Stimulated activated naive CD4-positive, alpha-beta T cell treated with Interleukin-2 at 50 U/mL for 16 hours (primary cell): ENCODE results near the gene YAE1.

Source experiments
- DNase-seq: peaks from one replicate; lab custom pipeline; 2025; lab: John Stamatoyannopoulos, UW

YAE1 gene

GRCh38 chr7:39557222-39557621 lies 9.0 kb upstream of the YAE1 start:
- no peak for DNase-seq

- DNase-seq = no peak
Observed at GRCh38 chr7:39557911-39558310, 8.3 kb upstream of the YAE1 start.

- no peak for DNase-seq
Observed at GRCh38 chr7:39560408-39560807, 5.8 kb upstream of the YAE1 start.

- DNase-seq = no peak
Observed at GRCh38 chr7:39560997-39561396, 5.2 kb upstream of the YAE1 start.

- DNase-seq = no peak
Observed at GRCh38 chr7:39565538-39565937, 666 bp upstream of the YAE1 start.

GRCh38 chr7:39567294-39567693 lies 1.1 kb downstream of the YAE1 start:
- DNase-seq = no peak

- no peak for DNase-seq
Observed at GRCh38 chr7:39574673-39575349, 8.6 kb downstream of the YAE1 start.

- DNase-seq = no peak
Observed at GRCh38 chr7:39577229-39577874, 11.1 kb downstream of the YAE1 start.

GRCh38 chr7:39580149-39580874 lies 14.1 kb downstream of the YAE1 start:
- peak; percentile 70 for DNase-seq

- DNase-seq = no peak
Observed at GRCh38 chr7:39582536-39582935, 16.3 kb downstream of the YAE1 start.

- DNase-seq = no peak
Observed at GRCh38 chr7:39583539-39583938, 17.3 kb downstream of the YAE1 start.

GRCh38 chr7:39587393-39587792 lies 21.2 kb downstream of the YAE1 start:
- DNase-seq = no peak

- no peak for DNase-seq
Observed at GRCh38 chr7:39588416-39588815, 22.2 kb downstream of the YAE1 start.

- DNase-seq = peak; percentile 64
Observed at GRCh38 chr7:39589323-39590111, 23.3 kb downstream of the YAE1 start.

GRCh38 chr7:39592586-39592985 lies 26.4 kb downstream of the YAE1 start:
- no peak for DNase-seq

GRCh38 chr7:39594988-39595620 lies 28.9 kb downstream of the YAE1 start:
- no peak for DNase-seq

- no peak for DNase-seq
Observed at GRCh38 chr7:39602351-39602750, 36.1 kb downstream of the YAE1 start.

GRCh38 chr7:39603924-39604323 lies 37.7 kb downstream of the YAE1 start:
- no peak for DNase-seq

GRCh38 chr7:39605087-39605486 lies 38.9 kb downstream of the YAE1 start:
- no peak for DNase-seq

- DNase-seq = no peak
Observed at GRCh38 chr7:39606352-39606751, 40.1 kb downstream of the YAE1 start.

GRCh38 chr7:39606941-39607340 lies 40.7 kb downstream of the YAE1 start:
- no peak for DNase-seq

GRCh38 chr7:39607865-39608264 lies 41.7 kb downstream of the YAE1 start:
- no peak for DNase-seq
